LoVo (cell line): ENCODE results near the gene SERGEF.

ENCODE experiments used
- DNase-seq: peaks from one replicate; pipeline ENCODE4 v3.0.0-alpha.2; 2016; ENCODE audit warnings: low spot score

SERGEF gene

GRCh38 chr11:17952487-17952886 lies 60.4 kb downstream of the SERGEF start:
- DNase-seq: no peak

GRCh38 chr11:17951685-17952388 lies 61.0 kb downstream of the SERGEF start:
- no peak for DNase-seq

DNA sequence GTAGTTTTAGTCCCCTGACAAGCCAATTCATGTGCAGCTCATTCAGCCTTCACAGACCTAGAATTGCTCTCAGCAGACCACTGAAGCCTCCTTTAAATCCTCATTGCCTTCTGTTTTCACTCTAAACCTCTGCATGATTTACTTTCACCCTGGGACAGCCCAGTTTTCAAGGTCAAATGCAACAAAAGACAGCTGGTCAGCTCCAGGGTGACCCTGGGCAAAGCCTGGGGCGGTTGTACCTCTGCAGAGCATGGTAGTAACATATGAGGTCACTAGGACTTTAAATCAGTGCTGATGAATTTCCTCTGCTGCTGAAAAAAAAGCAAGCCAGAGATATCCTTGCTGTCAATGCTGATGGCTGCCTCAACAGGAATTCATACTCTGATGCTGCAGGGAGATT lies 62.2 kb downstream of the SERGEF start:
- DNase-seq: no peak

- no peak for DNase-seq
Observed at GRCh38 chr11:17948296-17948695, 64.6 kb downstream of the SERGEF start.

DNA sequence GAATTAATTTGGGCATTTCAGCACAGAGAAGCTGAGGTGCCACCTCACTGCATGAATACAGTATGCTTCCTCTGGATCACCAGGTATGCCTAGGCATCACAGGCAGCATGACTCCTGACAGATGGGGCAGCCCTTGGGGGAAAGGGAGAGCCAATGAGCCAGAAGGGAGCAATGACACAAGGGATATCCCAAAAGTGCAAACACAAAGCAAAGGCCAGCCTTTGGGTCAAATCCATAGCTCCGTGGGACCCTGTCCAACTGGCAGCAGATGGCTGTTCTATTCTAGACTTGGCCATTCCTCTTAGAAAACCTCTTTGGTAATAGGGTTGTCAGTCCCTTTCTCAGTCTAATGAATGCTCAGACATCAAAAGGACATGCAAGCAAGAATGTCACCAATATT lies 73.3 kb downstream of the SERGEF start:
- DNase-seq: no peak

DNA sequence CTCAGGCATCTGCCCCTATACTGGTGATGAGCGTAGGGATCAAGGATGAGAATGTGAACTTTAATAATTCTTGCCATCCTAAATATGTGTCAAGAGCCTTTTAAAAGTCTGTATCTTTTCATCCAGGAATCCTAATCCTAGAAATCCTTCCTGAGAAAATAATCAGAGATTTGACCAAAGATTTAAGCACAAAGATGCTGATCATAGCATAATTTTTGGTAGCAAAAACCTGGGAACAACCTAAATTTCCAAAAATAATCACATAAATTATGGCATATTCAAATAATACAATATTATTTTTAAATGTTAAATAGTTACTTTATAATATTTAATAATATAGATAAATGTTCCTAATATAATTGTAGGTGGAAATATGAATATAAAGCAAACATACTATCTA lies 76.1 kb downstream of the SERGEF start:
- DNase-seq: no peak

DNA sequence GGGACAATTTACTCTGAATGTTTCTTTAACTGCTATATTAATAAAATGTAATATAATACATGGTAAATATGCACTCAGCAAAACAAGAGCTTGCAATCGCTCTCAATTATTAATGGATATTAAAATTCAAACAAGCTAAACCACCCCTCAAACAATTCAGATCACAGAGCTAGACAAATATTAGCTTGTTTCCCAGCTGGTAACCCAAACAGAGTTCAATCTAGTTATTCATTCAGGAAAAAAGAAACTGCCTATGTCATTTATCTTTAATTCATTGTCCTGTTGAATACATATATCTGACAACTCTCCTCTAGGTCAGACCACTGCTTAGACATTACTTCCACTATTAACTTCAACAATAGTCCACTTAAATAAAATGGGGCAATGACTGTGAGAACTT lies 78.7 kb downstream of the SERGEF start:
- no peak for DNase-seq

DNA sequence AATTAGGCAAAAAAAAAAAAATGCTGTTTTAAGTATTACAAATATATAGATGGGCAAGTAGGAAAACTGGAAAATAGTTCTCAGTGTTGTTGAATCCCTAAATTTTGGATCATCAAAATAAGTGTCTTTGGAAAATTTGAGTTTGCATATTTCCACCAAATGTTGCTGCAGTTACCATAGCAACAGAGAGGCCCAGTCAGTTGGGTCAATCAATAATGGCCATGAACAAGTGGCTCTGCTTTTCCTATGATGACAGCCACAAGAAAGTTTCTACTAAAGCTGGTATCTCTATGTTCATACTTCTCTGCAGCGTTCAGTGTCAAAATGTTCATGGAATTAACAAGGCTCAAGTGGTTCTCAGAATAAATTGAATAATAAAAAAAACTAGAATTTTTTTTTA lies 79.1 kb downstream of the SERGEF start:
- no peak for DNase-seq

DNA sequence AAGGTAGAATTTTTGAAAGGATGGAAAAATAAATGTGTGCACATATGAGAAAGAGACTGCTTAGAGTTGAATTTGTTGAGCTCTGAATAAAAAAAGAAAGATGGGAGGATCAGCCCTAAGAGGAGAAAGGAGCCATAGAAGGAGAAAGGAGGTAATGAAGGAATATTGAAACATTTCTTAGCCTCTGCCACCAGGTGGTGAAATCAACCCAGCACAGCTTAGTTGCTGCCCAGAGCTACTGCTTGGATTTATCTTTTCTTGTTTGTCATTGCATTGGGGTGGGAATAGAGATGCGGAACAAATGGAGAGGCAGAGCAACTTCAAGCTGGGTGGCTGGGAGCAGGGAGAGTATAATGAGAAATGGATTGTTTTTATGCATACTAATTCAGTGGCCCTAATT lies 80.4 kb downstream of the SERGEF start:
- no peak for DNase-seq

DNA sequence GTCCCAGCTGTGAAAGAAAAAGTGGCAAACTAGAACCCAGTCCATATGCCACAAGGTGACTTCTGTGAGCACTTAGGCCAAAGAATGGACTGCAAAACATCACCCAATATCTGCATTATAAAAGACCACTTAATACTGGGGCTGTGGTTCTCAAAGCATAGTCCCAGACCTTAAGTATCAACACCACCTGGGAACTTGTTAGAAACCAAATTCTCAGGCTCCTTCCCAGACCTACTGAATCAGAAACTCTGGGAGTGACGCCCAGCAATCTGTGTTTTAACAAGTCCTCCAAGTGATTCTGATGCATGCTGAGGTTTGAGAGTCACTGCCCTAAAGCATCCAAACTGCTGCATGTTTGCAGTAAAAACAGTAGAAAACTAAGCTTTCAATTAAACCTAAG lies 81.3 kb downstream of the SERGEF start:
- DNase-seq: no peak

- DNase-seq: no peak
Observed at GRCh38 chr11:17930544-17931125, 82.2 kb downstream of the SERGEF start.

- DNase-seq: no peak
Observed at GRCh38 chr11:17929171-17929570, 83.7 kb downstream of the SERGEF start.

DNA sequence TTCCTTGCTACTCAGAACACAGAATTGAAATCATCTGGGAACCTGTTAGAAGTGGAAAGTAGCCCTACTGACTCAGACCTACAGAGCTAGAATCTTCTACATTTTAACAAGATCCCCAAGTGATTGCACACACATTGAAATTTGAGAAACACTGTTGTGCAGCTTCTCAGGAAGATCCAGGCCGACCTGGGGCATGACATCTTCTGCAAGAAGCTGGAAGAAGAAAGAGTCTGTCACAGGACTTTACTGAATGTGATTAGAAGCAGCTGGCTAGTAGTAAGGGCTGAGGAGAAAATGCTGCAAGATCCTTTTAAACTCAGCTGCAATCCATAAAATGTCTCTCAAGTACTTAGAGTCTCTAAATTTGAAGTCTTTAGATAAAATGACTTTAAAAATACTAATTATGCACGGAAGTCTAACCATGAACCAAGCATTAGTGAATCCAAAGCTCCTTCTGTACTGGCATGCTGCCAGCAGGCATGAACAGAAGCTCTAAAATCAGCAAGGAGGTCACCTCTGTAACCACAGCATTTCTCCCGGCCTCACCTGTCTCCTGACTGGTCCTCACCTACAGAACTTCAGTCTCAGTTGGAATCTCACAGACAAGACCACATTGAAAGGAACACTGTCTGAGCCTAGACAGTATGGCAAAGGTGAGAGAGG lies 85.0 kb downstream of the SERGEF start:
- no peak for DNase-seq

DNA sequence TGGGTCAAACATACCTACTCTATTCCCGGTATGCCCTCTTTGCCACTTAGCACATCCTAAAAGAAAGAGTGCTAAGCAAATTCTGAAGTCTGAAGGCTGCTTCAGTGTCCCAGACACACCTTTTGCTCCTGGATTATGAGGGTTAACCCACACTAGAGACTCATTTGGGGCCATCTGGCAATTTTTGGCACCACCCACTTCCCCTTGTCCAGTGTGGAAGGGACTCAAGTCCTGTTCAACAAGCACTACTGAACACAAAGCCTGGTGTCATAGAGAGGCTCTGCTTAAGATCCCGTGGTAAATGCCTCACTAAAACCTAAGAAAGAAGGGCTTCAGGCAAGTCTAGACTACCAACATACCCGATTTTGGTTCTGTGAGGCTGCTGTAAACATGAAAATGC lies 85.8 kb downstream of the SERGEF start:
- DNase-seq: no peak

DNA sequence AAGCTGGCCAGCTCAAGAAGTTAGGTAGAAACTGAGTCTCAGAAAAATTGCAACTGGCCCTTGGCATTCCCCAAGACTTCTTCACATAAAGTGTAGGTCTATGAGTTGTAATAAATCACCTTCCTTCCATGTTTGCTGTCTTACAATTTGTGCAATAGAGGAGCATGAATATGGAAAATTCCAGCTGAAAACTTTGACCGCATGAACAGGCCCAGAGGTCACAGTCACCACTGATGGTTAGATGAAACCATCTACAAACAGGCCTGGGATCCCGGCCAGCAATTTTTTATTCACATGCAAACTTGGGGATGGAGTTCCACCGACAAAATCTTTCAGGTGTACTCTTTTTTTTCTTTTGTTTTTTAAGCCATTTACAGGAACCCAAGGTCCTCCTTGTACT lies 88.1 kb downstream of the SERGEF start:
- no peak for DNase-seq

DNA sequence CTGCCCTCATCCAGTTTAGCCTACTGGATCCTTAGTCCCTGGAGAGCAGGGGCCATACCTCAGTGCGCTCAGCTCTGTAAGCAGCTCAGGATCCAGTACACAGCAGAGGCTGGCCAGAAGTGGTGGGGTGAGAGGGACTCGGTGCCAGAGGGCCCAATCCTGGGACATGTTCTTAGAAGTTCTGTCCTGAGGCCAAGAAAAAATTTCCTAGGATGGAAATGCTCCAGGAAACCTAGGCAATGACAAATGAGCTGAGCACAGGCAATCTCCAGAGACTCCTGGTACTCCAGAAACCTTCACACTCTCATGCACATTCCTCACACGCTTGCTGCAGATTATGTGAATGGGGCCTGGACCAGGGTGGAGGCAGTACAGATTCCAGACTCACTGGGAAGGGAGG lies 89.6 kb downstream of the SERGEF start:
- no peak for DNase-seq

DNA sequence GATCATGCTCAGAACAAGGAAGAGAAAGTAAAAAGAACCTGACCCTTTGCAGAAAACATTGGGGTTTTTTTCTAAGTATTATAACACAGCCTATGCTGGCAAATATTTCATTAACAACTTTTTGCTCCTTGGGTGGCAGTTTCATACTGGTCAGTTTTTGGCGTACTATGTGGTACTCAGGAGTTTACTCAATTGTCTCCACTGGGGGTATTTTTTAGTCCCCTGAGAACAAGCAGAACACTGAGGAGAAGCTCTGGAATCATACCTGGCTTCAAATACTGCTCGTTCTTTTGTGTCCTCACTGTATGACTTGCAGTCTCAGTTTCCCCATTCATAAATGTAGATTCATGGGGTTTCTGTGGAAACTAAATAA lies 90.4 kb downstream of the SERGEF start:
- no peak for DNase-seq

DNA sequence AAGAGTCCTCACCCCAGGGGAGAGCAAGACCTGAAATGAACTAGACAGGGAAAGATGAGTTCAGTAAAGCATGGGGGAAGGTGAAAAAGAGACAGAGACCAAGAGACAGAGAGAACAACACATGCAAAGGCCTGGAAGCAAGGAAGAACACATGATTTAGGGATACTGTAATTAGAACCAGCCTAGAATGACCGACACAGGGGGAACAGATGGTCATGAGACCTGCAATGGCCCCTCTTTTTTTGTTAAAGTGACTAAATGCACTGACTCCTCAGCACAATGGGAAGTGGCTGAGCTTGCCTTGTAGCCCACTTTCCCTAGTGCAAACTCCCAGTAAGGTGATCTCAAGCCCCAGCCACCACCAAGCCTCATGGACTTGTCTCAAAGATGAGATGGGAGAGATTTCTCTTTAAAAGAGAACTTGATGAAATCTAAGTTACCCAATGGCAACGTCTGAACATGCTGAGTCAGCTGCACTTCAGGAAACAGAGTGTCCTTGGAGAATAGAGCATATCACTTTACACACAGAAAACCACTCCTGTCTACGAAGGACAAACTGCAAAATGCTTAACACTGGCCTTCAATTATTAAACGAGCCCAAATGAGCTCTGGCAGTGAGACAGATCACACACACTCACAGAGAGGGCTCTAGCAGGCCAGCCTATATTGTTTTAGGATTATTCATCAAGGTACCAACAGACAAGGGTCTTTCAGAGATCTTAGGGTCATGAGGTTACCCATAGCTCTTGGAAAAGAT lies 91.0 kb downstream of the SERGEF start:
- DNase-seq: no peak

GRCh38 chr11:17918049-17918605 lies 94.7 kb downstream of the SERGEF start:
- no peak for DNase-seq

DNA sequence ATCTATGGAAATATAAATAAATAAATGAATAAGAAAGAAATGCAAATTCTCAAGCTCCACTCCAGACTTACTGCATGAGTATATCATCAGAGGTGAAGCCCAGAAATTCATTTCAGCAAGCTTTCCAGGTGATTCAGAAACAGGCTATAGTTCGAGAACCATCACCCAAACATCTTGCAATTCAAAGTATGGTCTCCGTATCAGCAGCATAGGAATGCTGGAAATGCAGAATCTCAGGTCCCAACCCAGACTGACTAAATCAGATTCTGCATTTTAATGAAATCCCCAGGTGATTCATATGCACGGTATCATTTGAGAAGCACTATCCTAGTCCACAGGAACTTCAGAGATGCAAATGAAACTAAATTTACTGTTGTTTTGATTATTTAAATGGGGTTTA lies 95.3 kb downstream of the SERGEF start:
- no peak for DNase-seq

DNA sequence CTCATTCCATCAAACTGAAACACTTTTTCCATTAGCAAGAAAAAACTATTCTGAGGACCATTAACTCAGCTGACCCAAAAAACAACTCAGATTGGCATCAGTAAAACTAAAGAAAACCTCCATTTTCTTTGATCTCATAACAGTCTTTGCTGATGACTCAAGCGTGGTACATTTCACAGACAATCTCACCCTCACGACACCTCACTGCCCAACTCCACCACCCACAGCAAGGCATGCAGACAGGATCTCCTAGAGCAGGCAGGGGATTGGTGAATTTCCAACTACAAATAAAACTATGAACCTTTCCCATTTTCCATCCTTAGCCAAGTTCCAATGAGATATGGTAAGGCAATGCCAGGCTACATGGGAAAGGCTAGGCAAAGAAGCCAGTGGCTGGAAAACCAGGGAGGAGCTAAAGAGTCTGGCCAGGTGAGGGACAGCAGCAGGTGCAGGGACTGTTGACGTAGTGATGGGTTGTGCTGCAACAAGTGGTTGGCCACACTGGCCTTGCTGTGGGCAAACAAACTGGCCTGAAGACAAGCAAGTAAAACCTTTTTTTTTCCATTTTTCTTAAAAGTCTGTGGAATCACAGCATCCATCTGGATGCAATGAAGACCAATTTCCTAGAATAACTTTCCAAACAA lies 97.2 kb downstream of the SERGEF start:
- no peak for DNase-seq

GRCh38 chr11:17914957-17915356 lies 97.9 kb downstream of the SERGEF start:
- no peak for DNase-seq
